ENCODE results near the gene CLTCL1.

Gene CLTCL1

GRCh38 chr22:19242699-19243098 is 48.8 kb downstream of the CLTCL1 start:
- no peak for DNase-seq

- DNase-seq: no peak
Observed at GRCh38 chr22:19241593-19241906, 50.0 kb downstream of the CLTCL1 start.

- no peak for DNase-seq
Observed at GRCh38 chr22:19240813-19241592, 50.5 kb downstream of the CLTCL1 start.

- no peak for DNase-seq
Observed at GRCh38 chr22:19239464-19239863, 52.1 kb downstream of the CLTCL1 start.

GRCh38 chr22:19238900-19239299 is 52.6 kb downstream of the CLTCL1 start:
- DNase-seq: no peak

GRCh38 chr22:19235874-19236273 is 55.6 kb downstream of the CLTCL1 start:
- no peak for DNase-seq

- no peak for DNase-seq
Observed at GRCh38 chr22:19234126-19234896, 57.2 kb downstream of the CLTCL1 start.

- no peak for DNase-seq
Observed at GRCh38 chr22:19233189-19233661, 58.3 kb downstream of the CLTCL1 start.

- DNase-seq: no peak
Observed at GRCh38 chr22:19232623-19233022, 58.9 kb downstream of the CLTCL1 start.

- no peak for DNase-seq
Observed at GRCh38 chr22:19231986-19232385, 59.5 kb downstream of the CLTCL1 start.

GRCh38 chr22:19229600-19229999 is 61.9 kb downstream of the CLTCL1 start:
- no peak for DNase-seq

GRCh38 chr22:19228179-19228578 is 63.3 kb downstream of the CLTCL1 start:
- no peak for DNase-seq

- no peak for DNase-seq
Observed at GRCh38 chr22:19226428-19226827, 65.1 kb downstream of the CLTCL1 start.

- no peak for DNase-seq
Observed at GRCh38 chr22:19225560-19225959, 66.0 kb downstream of the CLTCL1 start.

- no peak for DNase-seq
Observed at GRCh38 chr22:19224985-19225384, 66.5 kb downstream of the CLTCL1 start.

- no peak for DNase-seq
Observed at GRCh38 chr22:19224557-19224956, 67.0 kb downstream of the CLTCL1 start.

- DNase-seq: no peak
Observed at GRCh38 chr22:19223617-19224016, 67.9 kb downstream of the CLTCL1 start.

GRCh38 chr22:19223110-19223509 is 68.4 kb downstream of the CLTCL1 start:
- DNase-seq: no peak

- DNase-seq: no peak
Observed at GRCh38 chr22:19222242-19223005, 69.1 kb downstream of the CLTCL1 start.

- no peak for DNase-seq
Observed at GRCh38 chr22:19220867-19221266, 70.7 kb downstream of the CLTCL1 start.

- DNase-seq: no peak
Observed at GRCh38 chr22:19218541-19219233, 72.8 kb downstream of the CLTCL1 start.

GRCh38 chr22:19216579-19216978 is 74.9 kb downstream of the CLTCL1 start:
- DNase-seq: no peak

GRCh38 chr22:19215360-19215759 is 76.2 kb downstream of the CLTCL1 start:
- no peak for DNase-seq
